ENCODE measurements around the gene RYR2. TPM values are rescaled to one million over a fixed set of nuclear protein-coding genes. Genes with fewer than 3 reads are reported as not detected.

RYR2 gene
- total RNA-seq, 1 experiment from 2014 or later: 4.0 TPM

- no peaks in the 10 kb centered on the region for H3K27me3 Mint-ChIP-seq (ENCODE audit: insufficient read depth, unreplicated experiment)
- no peak for DNase-seq (ENCODE audit: unreplicated experiment)
- ChIA-PET CTCF (interaction anchor here (0.6 to 2.3 kb wide), 11 partner anchors 8 to 1462 kb away, joined by 3 to 8 read pairs (median 4); no protein-coding TSS in a partner anchor), POLR2A (no interaction called here)
- intact Hi-C loops (cut with micrococcal nuclease): loop anchor here (10.0 kb wide), 2 partner anchors 592 to 662 kb away; no protein-coding TSS in a partner anchor
- no TSS peak for BruUV-seq (replicated peaks)
- H3K9me3 Mint-ChIP-seq (ENCODE audit: unreplicated experiment): no peaks in the 10 kb centered on the region
- TF ChIP-seq CTCF (IDR thresholded peaks at IDR 0.05; ENCODE audit: unreplicated experiment): no peak
- no peaks in the 10 kb centered on the region for H3K4me1 Mint-ChIP-seq (ENCODE audit: insufficient read depth, unreplicated experiment)
- no peaks in the 10 kb centered on the region for H3K36me3 Mint-ChIP-seq (ENCODE audit: insufficient read depth, unreplicated experiment)
- no peak overlapping the region for H3K27ac Mint-ChIP-seq (ENCODE audit: low read depth, unreplicated experiment)
- H3K4me3 Mint-ChIP-seq (ENCODE audit: unreplicated experiment): no peak overlapping the region
Observed at GRCh38 chr1:237566581-237566980, 524.6 kb downstream of the RYR2 start.

- Mint-ChIP-seq H3K9me3 (ENCODE audit: unreplicated experiment) (no peaks in the 10 kb centered on the region), H3K27ac (ENCODE audit: low read depth, unreplicated experiment) (no peak overlapping the region), H3K36me3 (ENCODE audit: insufficient read depth, unreplicated experiment) (no peaks in the 10 kb centered on the region), H3K27me3 (ENCODE audit: insufficient read depth, unreplicated experiment) (no peaks in the 10 kb centered on the region), H3K4me3 (ENCODE audit: unreplicated experiment) (no peak overlapping the region), H3K4me1 (ENCODE audit: insufficient read depth, unreplicated experiment) (no peaks in the 10 kb centered on the region)
- no TSS peak for BruUV-seq (replicated peaks)
- TF ChIP-seq CTCF (IDR thresholded peaks at IDR 0.05; ENCODE audit: unreplicated experiment): no peak
- ChIA-PET POLR2A (interaction anchor here (0.5 to 0.9 kb wide), 3 partner anchors 18 to 769 kb away, joined by 3 read pairs; no protein-coding TSS in a partner anchor), CTCF (interaction anchor here (0.6 to 1.4 kb wide), 7 partner anchors 9 to 1921 kb away, joined by 3 to 8 read pairs (median 3); no protein-coding TSS in a partner anchor)
- intact Hi-C loops (cut with micrococcal nuclease): loop anchor here (10.0 kb wide), 2 partner anchors 594 to 664 kb away; no protein-coding TSS in a partner anchor
- DNase-seq (ENCODE audit: unreplicated experiment): no peak
Observed at GRCh38 chr1:237568955-237569354, 527.0 kb downstream of the RYR2 start.

- Mint-ChIP-seq H3K27ac (ENCODE audit: low read depth, unreplicated experiment) (no peak overlapping the region), H3K36me3 (ENCODE audit: insufficient read depth, unreplicated experiment) (no peaks in the 10 kb centered on the region), H3K4me1 (ENCODE audit: insufficient read depth, unreplicated experiment) (no peaks in the 10 kb centered on the region), H3K9me3 (ENCODE audit: unreplicated experiment) (no peaks in the 10 kb centered on the region), H3K4me3 (ENCODE audit: unreplicated experiment) (no peak overlapping the region), H3K27me3 (ENCODE audit: insufficient read depth, unreplicated experiment) (no peaks in the 10 kb centered on the region)
- no peak for DNase-seq (ENCODE audit: unreplicated experiment)
- ChIA-PET CTCF (interaction anchor here (0.6 to 1.9 kb wide), 3 partner anchors 9 to 778 kb away, joined by 3 to 6 read pairs (median 5); no protein-coding TSS in a partner anchor), POLR2A (interaction anchor here (0.6 kb wide), 2 partner anchors 486 to 1104 kb away, joined by 3 read pairs; no protein-coding TSS in a partner anchor)
- BruUV-seq (replicated peaks): no TSS peak
- peak; percentile 36 for TF ChIP-seq CTCF (IDR thresholded peaks at IDR 0.05; ENCODE audit: unreplicated experiment)
- intact Hi-C loops (cut with micrococcal nuclease): no loop called here
Observed at GRCh38 chr1:237570530-237570929, 528.5 kb downstream of the RYR2 start.

GRCh38 chr1:237574536-237574935, 532.6 kb downstream of the RYR2 start:
- TF ChIP-seq CTCF (IDR thresholded peaks at IDR 0.05; ENCODE audit: unreplicated experiment): no peak
- peaks cover 20% of the 10 kb centered on the region for H3K9me3 Mint-ChIP-seq (ENCODE audit: unreplicated experiment)
- H3K4me1 Mint-ChIP-seq (ENCODE audit: insufficient read depth, unreplicated experiment): no peaks in the 10 kb centered on the region
- no TSS peak for BruUV-seq (replicated peaks)
- ChIA-PET CTCF (interaction anchor here (1.6 kb wide), 1 partner anchor 12 kb away, joined by 6 read pairs; no protein-coding TSS in a partner anchor), POLR2A (interaction anchor here (0.8 kb wide), 1 partner anchor 12 kb away, joined by 3 read pairs; no protein-coding TSS in a partner anchor)
- DNase-seq (ENCODE audit: unreplicated experiment): no peak
- intact Hi-C loops (cut with micrococcal nuclease): no loop called here
- no peaks in the 10 kb centered on the region for H3K36me3 Mint-ChIP-seq (ENCODE audit: insufficient read depth, unreplicated experiment)
- H3K4me3 Mint-ChIP-seq (ENCODE audit: unreplicated experiment): no peak overlapping the region
- H3K27ac Mint-ChIP-seq (ENCODE audit: low read depth, unreplicated experiment): no peak overlapping the region
- H3K27me3 Mint-ChIP-seq (ENCODE audit: insufficient read depth, unreplicated experiment): no peaks in the 10 kb centered on the region

All from MCF 10A (cell line).